Parathyroid adenoma (tissue), 2 donors: ENCODE results near the gene RBBP5.

ENCODE experiments used
- H2AFZ ChIP-seq: fragments of 300-600 bp; sonication (generic); one replicate; pipeline ENCODE4 v1.7.0; 2017; ENCODE audit warnings: antibody characterized with exemption, mild to moderate bottlenecking
- H3K27ac ChIP-seq: fragments of 300-600 bp; sonication (generic); one replicate; pipeline ENCODE4 v1.7.0; 2017
- H3K27me3 ChIP-seq: fragments of 300-600 bp; sonication (generic); one replicate; pipeline ENCODE4 v1.7.0; 2017; ENCODE audit warnings: low read length; ENCODE audit not compliant: control insufficient read depth, insufficient read depth
- H3K36me3 ChIP-seq: fragments of 300-600 bp; sonication (generic); one replicate; pipeline ENCODE4 v1.7.0; 2017; ENCODE audit warnings: low read length; ENCODE audit not compliant: control insufficient read depth, insufficient read depth
- H3K4me1 ChIP-seq: fragments of 300-600 bp; sonication (generic); one replicate; pipeline ENCODE4 v1.7.0; 2017; ENCODE audit warnings: control low read depth
- H3K4me2 ChIP-seq: fragments of 300-600 bp; sonication (generic); one replicate; pipeline ENCODE4 v1.7.0; 2017; ENCODE audit warnings: low read length
- H3K4me3 ChIP-seq: fragments of 300-600 bp; sonication (generic); one replicate; pipeline ENCODE4 v1.7.0; 2017; ENCODE audit warnings: low read depth, low read length
- H3K79me2 ChIP-seq: fragments of 300-600 bp; sonication (generic); one replicate; pipeline ENCODE4 v1.7.0; 2017; ENCODE audit warnings: control low read depth
- H3K9ac ChIP-seq: fragments of 300-600 bp; sonication (generic); one replicate; pipeline ENCODE4 v1.7.0; 2017; ENCODE audit warnings: mild to moderate bottlenecking
- H3K9me3 ChIP-seq: fragments of 300-600 bp; sonication (generic); one replicate; pipeline ENCODE4 v1.7.0; 2017; ENCODE audit warnings: low read length; ENCODE audit not compliant: control insufficient read depth
- CTCF ChIP-seq: fragments of 300-600 bp; sonication (generic); IDR thresholded peaks from one replicate; pipeline ENCODE4 v1.7.0; 2017; ENCODE audit warnings: antibody characterized with exemption, mild to moderate bottlenecking
- donor health status: primary hyperparathyroidism.

RBBP5 gene

GRCh38 chr1:205137901-205138300 lies 16.1 kb upstream of the RBBP5 start:
- H3K79me2 ChIP-seq, result no peaks in the 10 kb centered on the region
- H3K9ac ChIP-seq, result no peak overlapping the region
- no peak overlapping the region for H3K4me2 ChIP-seq
- no peaks in the 10 kb centered on the region for H3K9me3 ChIP-seq
- H3K36me3 ChIP-seq, result no peaks in the 10 kb centered on the region
- TF ChIP-seq CTCF, result no peak
- no peaks in the 10 kb centered on the region for H3K27me3 ChIP-seq
- no peaks in the 10 kb centered on the region for H3K4me1 ChIP-seq
- H2AFZ ChIP-seq, result no peak overlapping the region
- no peak overlapping the region for H3K27ac ChIP-seq
- no peak overlapping the region for H3K4me3 ChIP-seq

DNA sequence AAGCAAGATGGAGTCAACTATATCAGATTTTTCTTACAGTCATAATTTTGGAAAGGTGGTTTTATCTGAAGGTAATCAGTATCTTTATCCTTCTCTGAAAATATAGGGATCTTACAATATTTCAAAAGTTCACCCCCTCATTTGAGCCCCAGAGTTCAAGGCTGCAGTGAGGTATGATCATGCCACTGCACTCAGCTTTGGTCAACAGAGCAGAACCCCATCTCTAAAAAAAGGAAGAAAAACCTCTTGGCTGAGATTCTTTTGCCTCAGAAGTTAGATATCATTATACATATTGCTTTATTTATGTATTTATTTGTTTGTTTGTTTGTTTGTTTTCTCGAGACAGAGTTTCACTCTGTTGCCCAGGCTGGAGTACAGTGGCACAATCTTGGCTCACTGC lies 11.5 kb upstream of the RBBP5 start:
- Histone ChIP-seq H3K79me2 (no peaks in the 10 kb centered on the region), H3K4me2 (no peak overlapping the region), H3K4me1 (no peaks in the 10 kb centered on the region), H3K9ac (no peak overlapping the region), H2AFZ (no peak overlapping the region), H3K27ac (no peak overlapping the region), H3K27me3 (no peaks in the 10 kb centered on the region), H3K4me3 (no peak overlapping the region), H3K36me3 (no peaks in the 10 kb centered on the region), H3K9me3 (no peaks in the 10 kb centered on the region)
- TF ChIP-seq CTCF, result no peak

DNA sequence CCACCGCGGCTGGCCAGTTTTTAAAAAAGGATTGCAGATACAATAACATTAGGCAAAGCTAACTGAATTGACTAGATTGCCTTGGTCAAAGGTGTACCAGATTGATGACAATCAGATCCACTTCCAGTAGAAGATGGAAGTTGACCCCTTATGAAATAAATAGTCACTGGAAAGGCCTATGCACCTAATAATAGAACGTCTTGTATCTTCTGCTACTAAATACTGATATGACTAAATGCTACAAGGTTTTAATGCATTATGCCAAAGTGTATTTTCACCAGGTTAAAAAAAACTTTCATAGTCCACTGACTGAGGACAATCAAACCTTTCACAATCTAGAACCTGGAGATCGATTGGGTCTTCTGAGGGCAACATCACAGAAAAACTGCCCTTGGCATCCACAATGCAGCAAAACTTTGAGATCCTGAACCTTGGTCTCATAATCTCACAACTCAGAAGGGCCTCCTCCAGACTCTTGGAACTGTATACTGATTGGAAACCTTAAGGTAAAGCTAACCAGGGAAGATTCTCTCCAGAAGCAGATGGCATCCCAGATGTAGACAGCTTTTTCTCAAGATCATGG lies 7.8 kb upstream of the RBBP5 start:
- Histone ChIP-seq H3K27ac (no peak overlapping the region), H3K27me3 (no peaks in the 10 kb centered on the region), H2AFZ (no peak overlapping the region), H3K36me3 (no peaks in the 10 kb centered on the region), H3K4me1 (no peaks in the 10 kb centered on the region), H3K79me2 (no peaks in the 10 kb centered on the region), H3K4me3 (no peak overlapping the region), H3K9me3 (no peaks in the 10 kb centered on the region), H3K4me2 (no peak overlapping the region), H3K9ac (no peak overlapping the region)
- no peak for TF ChIP-seq CTCF

GRCh38 chr1:205128050-205128449 lies 6.3 kb upstream of the RBBP5 start:
- H3K4me2 ChIP-seq, result no peak overlapping the region
- H3K9me3 ChIP-seq, result no peaks in the 10 kb centered on the region
- H3K4me1 ChIP-seq, result no peaks in the 10 kb centered on the region
- no peak overlapping the region for H3K9ac ChIP-seq
- H3K27ac ChIP-seq, result no peak overlapping the region
- no peaks in the 10 kb centered on the region for H3K27me3 ChIP-seq
- no peaks in the 10 kb centered on the region for H3K79me2 ChIP-seq
- no peak for TF ChIP-seq CTCF
- H3K4me3 ChIP-seq, result no peak overlapping the region
- H2AFZ ChIP-seq, result no peak overlapping the region
- H3K36me3 ChIP-seq, result no peaks in the 10 kb centered on the region

DNA sequence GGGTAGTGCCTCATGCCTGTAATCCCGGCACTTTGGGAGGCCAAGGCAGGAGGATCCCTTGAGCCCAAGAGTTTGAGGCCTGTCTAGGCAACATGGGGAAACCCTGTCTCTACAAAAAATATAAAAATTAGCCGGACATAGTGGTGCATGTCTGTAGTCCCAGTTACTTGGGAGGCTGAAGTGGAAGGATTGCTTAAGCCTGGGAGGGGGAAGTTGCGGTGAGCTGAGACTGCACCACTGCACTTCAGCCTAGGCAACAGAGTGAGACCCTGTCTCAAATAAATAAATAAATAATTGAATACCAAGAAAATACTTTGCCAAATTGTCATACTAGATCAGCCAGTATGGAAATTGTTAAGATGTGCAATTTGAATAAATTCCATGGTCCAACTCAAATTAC lies 5.9 kb upstream of the RBBP5 start:
- H3K27me3 ChIP-seq, result no peaks in the 10 kb centered on the region
- H3K79me2 ChIP-seq, result no peaks in the 10 kb centered on the region
- no peak overlapping the region for H3K4me3 ChIP-seq
- H3K36me3 ChIP-seq, result no peaks in the 10 kb centered on the region
- H3K4me1 ChIP-seq, result no peaks in the 10 kb centered on the region
- no peak for TF ChIP-seq CTCF
- no peak overlapping the region for H3K4me2 ChIP-seq
- H3K9me3 ChIP-seq, result no peaks in the 10 kb centered on the region
- H2AFZ ChIP-seq, result no peak overlapping the region
- H3K27ac ChIP-seq, result no peak overlapping the region
- no peak overlapping the region for H3K9ac ChIP-seq
